ENCODE data around the gene FRMD3.
A peak's percentile ranks its signal among the peaks of the same experiment; 100 is the strongest.

The FRMD3 gene

DNA sequence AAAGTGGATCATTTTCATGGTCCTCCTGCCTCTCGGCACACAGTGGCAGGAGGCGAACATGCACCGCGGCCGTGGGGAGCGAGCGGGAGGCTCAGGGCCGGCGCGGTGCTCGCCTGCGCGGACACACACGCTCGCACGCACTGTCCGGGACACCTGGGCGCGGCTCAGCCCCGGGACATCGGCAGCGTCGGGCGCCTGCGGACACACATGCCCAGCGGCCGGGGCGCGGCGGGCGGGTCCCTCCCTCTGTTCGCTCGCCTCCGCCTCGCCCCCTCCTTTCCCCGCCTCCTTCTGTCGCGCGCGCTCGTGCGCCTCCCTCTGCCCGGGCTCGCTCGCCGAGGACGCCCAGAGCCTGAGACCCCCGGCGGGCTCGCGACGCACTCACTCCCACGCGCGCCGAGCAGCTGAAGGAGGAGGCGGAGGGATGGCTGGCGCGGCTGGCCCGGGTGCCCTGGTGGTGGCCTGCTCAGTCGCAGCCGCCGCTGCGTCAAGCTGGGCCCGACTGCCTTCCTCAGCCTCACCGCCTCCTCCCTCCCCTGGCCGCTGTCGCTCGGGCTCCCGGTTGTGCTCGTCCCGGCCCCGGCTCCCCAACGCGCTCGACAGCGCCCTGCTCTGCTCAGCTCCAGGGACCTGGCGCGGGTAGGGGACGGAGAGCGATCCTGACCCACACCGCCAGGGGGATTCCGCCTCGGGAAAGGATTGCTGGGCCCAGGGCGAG lies at the start of gene FRMD3:
Gene FRMD3 (minus strand): TSS at position 230 of the 718 bp plus-strand sequence. CDS start 170 bp downstream, at position 60.
- DNase-seq (ENCODE audit: low read depth, low spot score): peak; percentile 92

- DNase-seq (ENCODE audit: low read depth, low spot score): no peak
These were observed 46.8 kb upstream of the FRMD3 start for GRCh38 chr9:83584995-83585394.

DNA sequence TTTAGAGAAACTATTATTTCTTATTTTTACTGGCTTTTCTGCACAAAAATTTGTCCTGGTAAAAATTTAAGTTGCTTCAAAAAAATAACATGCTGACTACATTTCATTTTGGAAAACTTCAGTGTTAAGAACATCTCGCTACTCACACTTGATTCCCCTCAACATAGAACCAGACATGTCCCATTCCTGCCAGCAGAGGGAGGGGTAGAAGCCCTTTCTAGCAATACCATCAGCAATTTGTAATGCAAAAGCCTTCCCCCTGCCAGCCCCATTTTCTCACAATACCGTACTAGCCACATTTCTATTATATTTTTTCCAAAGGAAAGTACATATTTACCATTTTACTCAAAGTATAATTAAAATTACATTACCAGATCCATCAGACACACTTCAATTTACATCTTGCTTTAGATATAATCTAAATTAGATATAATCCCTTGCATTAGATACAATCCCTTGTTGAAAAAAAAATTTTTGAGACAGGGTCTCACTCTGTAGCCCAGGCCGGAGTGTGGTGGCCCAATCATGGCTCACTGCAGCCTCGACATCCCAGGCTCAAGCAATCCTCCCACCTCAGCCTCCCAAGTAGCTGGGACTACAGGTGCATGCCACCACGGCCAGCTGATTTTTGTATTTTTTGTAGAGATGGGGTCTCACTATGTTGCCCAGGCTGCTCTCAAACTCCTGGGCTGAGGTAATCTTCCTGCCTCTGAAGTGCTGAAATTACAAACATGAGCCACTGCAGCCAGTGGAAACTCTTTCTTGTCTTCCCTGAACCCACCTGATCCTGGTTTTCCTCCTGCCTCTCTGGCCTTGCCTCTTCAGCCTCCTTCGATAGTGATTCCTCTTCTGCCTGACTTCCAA lies 45.2 kb upstream of the FRMD3 start:
- DNase-seq (ENCODE audit: low read depth, low spot score): peak; percentile 72

DNA sequence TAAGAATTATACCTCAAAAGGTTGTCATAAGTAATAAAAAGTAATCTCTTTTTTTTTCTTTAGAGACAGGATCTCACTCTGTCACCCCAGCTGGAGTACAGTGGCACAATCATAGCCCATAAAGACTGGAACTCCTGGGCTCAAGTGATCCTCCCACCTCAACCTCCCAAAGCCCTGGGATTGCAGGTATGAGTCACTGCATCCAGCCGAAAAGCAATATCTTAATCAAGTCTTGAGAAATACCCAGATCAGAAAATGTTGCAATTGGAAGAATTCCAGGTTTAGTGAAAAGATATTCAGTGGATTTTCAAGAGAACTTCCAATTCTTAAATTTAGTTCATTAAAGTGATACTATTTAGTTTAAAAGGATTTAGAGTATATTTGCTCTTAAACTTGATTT lies 43.8 kb upstream of the FRMD3 start:
- peak; percentile 22 for DNase-seq (ENCODE audit: low read depth, low spot score)

DNA sequence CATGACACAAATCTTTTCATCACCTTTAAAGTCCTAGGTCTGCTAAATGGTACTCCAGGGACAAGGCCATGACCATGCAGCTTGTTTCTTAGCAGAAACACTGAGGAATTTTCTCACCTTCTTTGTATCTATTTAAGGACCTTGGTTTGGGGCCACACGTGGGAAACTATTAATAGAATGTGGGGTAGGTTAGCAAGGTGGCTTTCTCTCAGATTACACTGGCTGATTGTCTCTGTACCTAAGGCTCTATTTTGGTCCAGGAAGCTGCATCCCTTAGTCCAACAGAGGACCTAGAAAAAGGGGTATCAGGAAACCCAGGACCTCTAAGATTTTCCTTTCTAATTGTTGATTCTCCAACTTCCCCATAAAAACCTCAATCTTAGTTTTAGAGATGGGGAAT lies 36.3 kb upstream of the FRMD3 start:
- DNase-seq (ENCODE audit: low read depth, low spot score): no peak

DNA sequence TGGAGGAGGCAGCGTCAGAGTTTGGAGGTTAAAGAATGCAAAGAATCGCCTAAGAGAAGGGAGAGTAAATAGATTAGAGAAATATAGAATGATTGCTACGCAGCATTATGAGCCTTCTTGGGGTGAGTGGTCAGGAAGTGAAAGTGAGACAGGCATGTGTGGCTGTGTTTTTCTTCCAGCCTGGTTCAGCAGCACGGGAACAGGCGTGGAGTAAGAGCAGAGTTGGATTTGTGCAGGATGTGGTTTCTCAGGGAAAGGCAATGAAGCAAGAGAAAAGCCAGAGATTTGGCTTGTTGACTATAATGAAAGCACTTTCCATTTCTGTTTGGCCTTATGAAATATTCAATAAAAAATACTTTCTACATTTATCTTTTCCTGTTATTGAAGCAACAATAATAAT lies 34.3 kb upstream of the FRMD3 start:
- DNase-seq (ENCODE audit: low read depth, low spot score): peak; percentile 62

GRCh38 chr9:83570359-83570758 lies 32.2 kb upstream of the FRMD3 start:
- no peak for DNase-seq (ENCODE audit: low read depth, low spot score)

- DNase-seq (ENCODE audit: low read depth, low spot score): no peak
These were observed 31.1 kb upstream of the FRMD3 start for GRCh38 chr9:83569326-83569725.

- no peak for DNase-seq (ENCODE audit: low read depth, low spot score)
These were observed 25.2 kb upstream of the FRMD3 start for GRCh38 chr9:83563360-83563759.

GRCh38 chr9:83560169-83560826 lies 22.1 kb upstream of the FRMD3 start:
- DNase-seq (ENCODE audit: low read depth, low spot score): no peak

DNA sequence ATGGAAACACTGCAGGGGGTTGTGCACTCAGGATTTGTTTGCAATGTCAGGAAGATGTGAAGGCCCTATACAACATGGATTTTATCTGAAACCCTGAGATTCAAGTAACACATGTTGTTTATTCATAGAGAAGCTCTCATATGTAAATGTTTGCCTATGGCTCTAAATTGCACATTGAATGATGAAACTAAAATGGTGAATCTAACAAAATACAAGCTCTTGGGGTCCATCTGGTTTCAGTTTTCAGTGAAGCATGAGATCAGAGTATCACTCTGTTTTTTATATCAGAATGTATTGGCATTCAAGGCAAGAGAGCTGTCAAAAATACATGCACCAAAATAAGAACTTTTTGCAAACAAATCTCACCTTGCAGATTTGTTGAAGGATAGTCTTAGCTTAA lies 19.6 kb upstream of the FRMD3 start:
- no peak for DNase-seq (ENCODE audit: low read depth, low spot score)

DNA sequence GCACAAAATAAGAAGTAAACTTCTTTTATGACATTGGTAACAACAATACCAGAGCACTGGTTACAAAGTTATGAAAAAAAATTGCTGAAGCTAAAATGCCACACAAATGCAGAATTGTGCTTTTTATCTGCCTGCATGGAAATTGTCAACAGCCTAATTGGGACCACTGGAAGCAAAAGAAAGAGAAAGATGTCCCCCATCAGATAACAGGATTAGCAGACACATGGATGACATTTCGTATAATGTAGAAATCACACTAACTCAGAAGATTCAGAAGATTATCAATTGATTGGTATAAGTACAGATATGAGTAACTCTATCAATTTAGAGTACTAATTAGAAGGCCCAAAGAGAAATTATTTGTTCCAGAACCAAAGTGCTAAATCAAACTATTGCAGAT lies 19.1 kb upstream of the FRMD3 start:
- no peak for DNase-seq (ENCODE audit: low read depth, low spot score)

- no peak for DNase-seq (ENCODE audit: low read depth, low spot score)
These were observed 16.1 kb upstream of the FRMD3 start for GRCh38 chr9:83554278-83554677.

DNA sequence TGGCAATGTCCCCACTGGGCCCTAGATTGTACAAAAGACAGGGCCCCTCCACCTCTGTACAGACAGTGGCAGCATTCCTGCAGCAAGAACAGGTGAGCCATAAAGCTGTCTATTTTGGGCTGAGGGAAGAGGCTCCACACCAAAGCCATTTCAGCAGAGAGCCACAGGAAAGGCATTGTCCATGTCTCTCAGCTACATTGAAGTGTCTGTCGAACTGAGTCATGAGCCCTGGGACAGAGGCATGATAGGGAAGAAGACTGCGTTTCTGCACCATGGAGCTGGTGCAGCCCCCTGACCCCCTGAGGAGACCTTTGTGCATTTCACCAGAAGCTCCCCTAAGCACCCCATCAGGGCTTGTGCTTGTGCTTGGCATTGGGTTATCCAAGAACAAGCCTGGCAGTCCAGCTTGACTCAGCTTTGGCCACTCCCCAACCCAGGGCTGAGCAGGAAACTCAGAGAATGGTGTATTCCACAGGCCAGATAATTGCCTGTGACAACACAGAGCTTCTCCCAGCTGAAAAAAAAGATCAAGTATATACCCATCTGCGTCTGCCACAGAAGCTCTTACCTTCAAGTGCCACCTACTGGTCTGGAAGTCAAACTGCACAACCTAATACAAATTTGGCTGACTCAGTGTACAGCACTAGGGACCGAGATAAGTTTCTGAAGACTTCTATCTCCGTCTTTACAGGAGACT lies 5.9 kb upstream of the FRMD3 start:
- peak; percentile 56 for DNase-seq (ENCODE audit: low read depth, low spot score)

- DNase-seq (ENCODE audit: low read depth, low spot score): no peak
These were observed 663 bp upstream of the FRMD3 start for GRCh38 chr9:83538890-83539238.

GRCh38 chr9:83537331-83538171 lies 650 bp downstream of the FRMD3 start:
- peak; percentile 60 for DNase-seq (ENCODE audit: low read depth, low spot score)

- no peak for DNase-seq (ENCODE audit: low read depth, low spot score)
These were observed 1.9 kb downstream of the FRMD3 start for GRCh38 chr9:83536332-83536731.

DNA sequence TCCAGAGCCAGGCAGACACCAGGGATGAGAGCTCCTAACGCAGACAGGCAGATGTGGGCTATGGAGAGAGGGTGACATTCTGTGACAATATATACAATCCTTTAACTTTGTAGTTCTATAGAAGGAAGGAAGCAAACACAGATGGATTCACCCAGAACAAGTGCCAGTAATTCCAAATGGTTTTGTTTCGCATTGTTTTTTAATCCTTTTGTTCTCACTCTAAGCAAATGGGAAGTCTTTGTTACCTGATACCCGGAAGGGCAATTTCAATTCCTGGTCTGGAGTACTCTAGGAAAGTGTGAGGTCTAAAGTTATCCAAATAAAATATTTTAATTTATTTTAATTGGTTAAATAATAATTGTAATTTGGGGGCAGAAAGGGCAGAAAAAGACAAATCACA lies 2.5 kb downstream of the FRMD3 start:
- no peak for DNase-seq (ENCODE audit: low read depth, low spot score)

- no peak for DNase-seq (ENCODE audit: low read depth, low spot score)
These were observed 4.9 kb downstream of the FRMD3 start for GRCh38 chr9:83533296-83533695.

GRCh38 chr9:83526901-83527300 lies 11.3 kb downstream of the FRMD3 start:
- no peak for DNase-seq (ENCODE audit: low read depth, low spot score)

DNA sequence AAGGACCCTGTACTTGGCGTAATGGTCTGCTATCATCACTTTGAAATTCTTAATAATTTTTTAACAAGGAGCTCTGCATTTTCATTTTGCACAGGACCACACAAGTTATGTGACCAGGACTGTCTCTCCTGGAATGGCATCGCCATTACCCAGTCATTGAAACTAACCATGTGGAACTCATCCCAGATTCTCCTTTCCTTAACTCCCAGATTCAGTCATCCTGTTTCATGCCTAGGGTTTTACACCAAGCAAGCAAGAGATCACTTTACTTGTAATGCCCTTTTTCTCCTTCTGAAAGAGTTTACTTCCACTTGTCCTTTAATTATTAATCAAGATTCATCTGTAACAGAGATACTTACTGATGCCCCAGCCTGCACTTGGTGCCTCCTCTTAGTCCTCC lies 12.0 kb downstream of the FRMD3 start:
- DNase-seq (ENCODE audit: low read depth, low spot score): no peak

All from astrocyte of the hippocampus (primary cell).